GM19452 (cell line): ENCODE results near the gene NFKBIB.

Experiments
- ATAC-seq: cut with Tn5 transposase; IDR thresholded peaks from one replicate; pipeline ENCODE4 v1.9.1; 2021; ENCODE audit not compliant: unreplicated experiment

NFKBIB gene

DNA sequence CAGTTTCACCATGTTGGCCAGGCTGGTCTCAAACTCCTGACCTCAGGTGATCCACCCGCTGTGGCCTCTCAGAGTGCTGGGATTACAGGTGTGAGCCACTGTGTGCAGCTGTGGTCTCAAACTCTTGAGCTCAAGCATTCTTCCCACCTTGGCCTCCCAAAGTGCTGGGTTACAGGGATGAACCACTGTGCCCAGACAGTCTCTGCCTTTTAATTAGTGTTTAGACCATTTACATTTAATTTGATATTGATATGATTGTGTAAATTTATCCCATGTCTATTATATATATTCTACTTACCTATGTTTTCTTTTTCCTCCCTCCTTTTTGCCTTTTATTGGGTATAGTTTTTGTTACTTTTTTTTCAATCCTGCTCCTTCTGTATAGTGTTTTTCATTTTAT is 1.9 kb downstream of the NFKBIB start:
- no peak for ATAC-seq

DNA sequence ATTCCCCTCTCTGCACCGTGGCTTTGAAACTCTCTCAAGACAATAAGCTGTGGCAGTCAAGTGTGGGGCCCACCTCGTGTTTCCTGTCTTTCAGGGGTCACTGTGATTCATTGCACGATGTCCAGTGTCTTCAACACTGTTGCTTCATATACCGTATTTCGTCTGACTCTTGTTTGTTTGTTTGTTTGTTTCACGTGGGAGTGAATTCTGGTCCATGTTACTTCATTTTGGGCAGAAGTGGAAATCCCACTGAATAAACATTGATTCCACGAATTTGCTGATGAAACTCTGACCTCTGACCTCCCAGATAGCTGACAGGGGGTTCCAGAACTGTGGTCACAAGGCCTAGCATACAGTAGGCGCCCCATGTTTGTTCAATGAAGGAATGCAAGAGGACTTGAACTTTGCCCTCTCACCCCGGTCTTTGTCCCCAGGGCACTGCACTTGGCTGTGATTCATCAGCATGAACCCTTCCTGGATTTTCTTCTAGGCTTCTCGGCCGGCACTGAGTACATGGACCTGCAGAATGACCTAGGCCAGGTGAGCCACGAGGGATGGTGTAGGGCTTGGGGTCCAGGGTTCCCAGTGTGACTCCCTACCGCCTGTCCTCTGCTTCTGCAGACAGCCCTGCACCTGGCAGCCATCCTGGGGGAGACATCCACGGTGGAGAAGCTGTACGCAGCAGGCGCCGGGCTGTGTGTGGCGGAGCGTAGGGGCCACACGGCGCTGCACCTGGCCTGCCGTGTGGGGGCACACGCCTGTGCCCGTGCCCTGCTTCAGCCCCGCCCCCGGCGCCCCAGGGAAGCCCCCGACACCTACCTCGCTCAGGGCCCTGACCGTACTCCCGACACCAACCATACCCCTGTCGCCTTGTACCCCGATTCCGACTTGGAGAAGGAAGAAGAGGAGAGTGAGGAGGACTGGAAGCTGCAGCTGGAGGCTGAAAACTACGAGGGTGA is 5.1 kb downstream of the NFKBIB start:
- no peak for ATAC-seq

DNA sequence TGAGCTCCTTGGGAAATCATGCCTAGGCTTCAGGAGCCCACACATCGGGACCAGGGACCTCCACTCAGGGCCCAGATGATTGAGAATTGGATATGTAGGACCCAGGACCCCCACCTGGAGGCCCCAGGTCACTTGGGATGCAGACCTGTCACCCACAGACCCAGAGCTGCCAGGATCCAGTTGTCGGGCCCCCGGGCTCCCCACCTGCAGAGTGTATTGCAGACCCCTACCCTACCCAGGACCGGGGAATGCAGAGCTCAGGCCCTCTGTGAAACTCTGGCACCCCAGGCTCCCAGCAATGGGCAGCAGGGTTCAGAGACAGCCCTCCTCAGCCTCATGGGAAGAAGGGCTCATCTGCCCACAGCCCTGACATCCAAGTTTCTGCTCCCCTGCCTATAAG is 5.9 kb downstream of the NFKBIB start:
- ATAC-seq: no peak

DNA sequence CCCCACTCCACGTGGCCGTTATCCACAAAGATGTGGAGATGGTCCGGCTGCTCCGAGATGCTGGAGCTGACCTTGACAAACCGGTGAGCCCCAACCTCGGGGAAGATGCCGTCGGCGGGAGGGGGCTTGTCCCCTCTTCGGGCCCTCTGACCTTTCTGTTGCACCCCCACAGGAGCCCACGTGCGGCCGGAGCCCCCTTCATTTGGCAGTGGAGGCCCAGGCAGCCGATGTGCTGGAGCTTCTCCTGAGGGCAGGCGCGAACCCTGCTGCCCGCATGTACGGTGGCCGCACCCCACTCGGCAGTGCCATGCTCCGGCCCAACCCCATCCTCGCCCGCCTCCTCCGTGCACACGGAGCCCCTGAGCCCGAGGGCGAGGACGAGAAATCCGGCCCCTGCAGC is 7.5 kb downstream of the NFKBIB start:
- ATAC-seq: no peak

DNA sequence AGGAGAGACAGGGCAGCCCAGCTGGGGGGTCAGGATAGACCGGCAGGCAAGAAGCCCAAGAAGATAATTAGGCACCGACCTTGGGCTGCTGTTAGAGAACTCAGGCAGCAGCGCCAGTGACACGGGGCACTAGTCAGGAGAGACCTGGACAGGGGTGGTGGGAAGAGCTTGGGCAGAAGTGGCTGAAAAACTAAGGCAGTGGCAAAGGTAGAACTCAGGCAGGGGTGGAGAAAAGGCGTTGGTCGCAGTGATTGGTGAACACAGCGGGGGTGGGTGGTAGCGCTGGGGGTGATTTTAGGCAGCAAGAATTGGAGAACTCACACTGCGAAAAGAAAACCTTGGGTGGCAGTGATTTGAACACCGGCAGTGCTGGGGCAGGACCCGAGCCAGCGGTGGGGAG is 7.9 kb downstream of the NFKBIB start:
- no peak for ATAC-seq

DNA sequence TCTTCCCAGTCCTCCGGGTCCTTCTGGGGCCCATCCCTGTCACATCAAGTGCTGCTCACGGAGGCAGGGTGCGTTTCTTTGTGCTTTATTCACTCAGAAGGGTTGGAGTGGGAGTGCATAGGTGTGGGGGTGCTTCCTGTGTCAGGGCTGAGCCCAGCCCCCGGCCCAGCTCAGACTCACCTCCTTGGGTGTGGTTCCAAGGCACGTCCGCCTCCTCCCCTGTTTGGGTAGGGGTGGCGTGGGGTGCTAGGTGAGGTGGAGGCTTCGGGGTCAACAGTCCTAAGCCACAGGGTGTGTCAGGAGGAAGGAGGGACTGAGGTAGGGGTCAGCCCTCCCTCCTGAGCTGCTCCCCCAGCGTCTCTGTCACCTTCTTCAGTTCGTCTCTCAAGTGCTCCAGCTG is 9.1 kb downstream of the NFKBIB start:
- ATAC-seq: no peak

DNA sequence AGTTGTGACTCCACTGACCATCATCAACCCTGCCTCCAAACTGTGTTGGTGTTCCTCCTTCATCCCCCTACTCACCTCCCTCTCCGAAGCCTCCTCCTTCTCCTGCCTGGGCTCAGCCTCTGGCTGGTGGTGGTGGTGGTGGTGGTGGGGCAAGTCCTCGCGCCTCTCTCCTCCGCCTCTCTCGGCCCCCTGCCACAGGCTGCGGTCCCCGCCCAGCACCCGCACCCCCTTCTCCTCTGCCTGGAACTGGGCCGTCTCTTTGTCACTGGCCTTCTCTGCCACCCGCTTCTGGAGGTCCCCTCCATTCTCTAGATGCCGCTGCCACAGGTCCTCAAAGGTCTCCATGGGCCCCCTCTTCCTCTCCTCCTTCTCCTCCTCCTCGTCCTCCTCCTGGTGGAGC is 10.7 kb downstream of the NFKBIB start:
- ATAC-seq: no peak

DNA sequence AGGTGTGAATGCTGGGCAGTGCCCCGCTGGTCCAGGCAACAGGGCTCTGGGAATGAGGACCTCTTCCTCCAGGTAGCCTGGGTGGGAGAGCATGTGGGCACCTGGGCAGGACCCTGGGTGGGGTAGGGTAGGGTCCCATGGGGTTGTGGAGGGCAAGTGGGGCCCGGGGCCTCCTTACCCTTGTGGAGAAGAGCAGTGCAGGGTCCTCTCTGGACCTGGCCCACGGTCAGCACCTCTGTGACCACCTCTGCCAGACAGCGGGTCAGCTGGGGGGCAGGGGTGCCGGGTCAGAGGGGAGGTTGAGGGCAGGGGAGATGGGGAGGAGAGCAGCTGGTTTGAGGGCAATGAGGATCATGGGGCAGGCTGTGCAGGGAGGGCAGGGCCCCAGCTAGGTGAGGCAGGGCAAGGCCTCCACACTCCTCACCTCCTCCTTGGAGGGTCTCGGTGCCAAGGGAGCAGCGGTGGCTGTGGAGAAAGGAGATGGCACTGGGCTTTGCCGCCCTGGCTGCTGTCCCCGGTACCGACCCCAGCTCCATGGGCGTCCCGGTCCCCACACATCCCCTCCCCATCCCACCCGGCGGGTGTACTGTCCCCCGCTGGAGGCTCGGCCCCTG is 11.7 kb downstream of the NFKBIB start:
- no peak for ATAC-seq

DNA sequence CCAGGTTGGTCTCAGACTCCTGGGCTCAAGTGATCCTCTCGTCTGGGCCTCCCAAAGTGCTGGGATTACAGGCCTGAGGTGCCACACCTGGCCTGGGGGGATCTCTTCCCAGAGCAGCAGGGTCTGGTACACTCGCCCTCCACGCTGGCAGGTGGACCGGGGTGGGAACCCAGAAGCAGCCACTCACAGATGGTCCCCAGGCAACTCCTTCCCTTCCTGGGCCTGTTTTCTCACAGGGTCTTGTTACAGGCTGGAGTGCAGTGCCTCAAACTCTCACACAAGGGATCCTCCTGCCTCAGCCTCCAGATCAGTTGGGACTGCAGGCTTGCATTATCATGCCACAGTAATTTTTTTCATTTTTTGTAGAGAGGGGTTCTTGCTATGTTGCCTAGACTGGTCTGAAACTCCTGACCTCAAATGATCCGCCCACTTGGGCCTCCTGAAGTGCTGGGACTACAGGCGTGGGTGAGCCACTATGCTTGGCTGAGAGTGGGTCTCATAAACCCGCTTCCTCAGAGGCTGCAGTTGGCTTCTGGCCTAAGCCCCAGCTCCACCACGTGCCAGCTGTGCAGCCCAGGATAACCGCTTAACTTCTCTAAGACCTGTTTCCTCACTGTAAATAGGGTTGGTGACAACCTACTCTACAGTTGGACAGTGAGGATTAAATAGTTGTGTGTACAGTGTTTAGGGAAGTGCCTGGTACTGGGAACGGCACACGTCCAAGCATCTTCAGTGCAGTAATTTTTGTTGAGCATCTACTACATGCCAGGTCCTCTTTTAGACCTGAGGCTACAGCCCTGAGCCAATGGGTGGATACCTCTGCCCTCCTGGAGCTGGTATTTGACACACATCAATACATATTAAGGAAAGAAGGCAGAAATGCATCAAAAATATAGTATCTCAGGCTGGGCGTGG is 13.1 kb downstream of the NFKBIB start:
- no peak for ATAC-seq

DNA sequence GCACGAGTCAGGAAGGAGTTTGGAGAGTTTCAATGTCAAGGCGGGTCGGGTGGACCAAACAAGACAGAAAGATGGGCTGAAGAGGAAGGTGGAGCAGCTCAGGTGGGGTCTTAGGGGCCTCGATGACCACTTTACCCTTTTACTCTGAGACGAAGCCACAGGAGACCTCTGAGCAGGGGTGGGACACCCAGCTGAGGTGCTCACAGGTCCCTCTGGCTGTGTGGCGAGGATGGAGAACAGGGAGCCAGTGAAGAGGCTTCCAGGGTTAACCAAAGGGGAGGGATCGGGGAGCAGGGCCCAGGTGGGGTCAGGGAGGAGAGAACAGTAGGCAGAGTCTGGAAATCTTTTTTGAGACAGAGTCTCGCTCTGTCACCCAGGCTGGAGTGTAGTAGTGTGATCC is 14.2 kb downstream of the NFKBIB start:
- ATAC-seq: no peak

DNA sequence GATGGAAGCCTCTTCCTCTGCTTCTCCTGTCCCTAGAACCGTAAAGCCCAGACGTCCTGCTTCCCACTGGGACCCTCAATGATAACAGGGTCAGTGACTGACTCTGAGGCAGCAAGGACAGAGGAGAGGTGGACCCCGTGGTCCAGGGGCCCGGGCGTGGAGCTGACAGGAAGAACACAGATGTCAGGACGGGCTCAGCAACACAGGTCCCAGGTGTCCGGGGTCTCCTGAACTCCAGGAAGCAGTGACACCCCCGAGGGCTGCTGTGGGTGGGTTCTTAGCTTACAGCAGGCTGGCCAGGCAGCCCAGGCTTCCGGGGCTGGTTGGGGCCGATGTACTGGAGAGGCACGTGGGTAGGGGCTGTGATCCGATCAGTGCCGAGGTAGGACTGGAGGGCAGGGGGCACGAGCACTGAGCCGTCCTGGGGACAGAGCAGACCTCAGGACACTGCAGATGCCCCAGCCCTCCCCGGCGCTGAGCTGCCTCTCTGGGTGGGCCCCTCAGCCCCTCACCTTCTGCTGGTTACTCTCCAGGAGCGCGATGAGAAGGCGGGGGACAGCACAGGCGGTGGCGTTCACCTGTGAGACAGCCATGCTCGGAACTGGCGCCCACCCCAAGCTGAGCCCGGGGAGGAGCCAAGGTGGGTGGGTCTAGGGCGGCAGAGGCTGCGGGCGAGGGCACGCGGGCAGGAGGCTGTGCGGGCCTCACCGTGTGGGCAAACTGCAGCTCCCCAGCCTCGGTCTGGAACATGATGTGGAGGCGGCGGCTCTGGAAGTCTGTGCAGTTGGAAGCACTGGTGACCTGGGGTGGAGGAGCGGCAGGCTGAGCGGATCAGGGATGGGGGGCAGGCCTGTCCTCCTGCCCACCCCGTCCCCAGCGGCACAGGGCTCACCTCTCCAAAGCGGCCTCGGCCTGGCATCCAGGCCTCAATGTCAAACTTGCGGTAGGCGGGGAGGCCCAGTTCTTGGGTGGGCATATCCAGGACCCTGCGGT is 15.9 kb downstream of the NFKBIB start:
- no peak for ATAC-seq

DNA sequence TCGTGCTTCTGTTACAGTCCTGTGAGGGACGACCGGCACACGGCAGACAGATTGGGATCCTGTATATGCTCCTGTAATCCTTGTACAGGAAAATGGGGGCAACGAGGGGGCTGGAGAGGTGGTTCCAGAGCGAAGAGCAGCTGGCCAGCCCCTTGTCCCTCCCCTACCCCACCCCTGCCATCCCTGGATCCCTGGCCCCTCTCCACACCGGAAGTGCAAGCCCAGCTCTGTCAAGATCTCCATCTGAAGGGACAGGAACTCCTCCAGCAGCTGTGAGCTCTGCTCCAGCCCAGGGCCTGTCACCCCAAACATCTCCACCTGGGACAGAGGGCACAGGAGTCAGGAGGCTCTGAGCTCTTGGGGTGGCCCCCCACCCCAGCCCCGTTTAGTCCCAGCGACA is 17.7 kb downstream of the NFKBIB start:
- no peak for ATAC-seq

DNA sequence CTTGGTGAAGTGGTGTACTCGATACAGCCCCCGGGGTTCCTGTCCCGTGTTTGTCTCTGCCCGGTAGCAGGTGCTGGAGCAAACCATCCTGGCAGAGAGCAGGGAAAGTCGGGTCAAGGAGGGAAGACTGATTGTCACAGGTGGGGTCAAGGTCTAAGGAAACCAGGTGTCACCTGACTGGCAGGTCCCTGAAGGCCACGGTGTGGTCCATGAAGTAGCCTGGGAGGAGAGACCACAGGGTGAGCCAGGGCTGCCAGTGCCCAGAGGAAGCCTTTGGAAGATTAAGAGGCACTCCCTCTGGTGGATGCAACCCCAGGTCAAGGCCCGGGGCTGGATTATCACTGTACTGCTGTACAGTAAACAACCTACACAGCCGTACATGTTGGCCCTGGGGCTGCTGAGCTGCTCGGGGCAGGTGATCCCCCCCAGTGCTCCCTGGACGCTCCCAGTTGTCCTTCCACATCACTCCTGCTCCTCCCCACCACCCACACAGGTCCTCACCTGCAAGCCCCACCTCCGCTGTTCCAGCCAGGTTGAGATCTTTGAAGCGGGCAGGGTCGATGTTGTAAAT is 18.2 kb downstream of the NFKBIB start:
- no peak for ATAC-seq

DNA sequence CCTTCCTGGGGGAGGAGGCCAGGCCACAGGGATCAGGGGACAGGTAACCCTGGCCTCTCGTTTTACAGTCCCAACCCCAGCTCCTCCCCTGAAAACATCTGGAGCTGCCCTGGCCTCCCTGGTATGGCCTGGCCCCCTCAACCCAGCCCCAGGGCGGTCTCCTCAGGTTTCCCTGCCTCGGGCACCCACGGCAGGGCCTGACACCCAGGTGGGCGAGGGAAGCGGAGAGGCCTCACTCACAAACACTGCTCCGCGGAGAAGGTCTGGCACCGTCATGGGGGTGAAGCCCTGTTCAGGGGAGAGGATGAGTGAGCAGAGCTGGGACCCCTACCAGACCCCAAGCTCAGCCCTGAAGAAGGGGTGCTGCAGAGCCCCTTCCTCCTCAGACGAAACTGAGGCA is 18.8 kb downstream of the NFKBIB start:
- no peak for ATAC-seq

DNA sequence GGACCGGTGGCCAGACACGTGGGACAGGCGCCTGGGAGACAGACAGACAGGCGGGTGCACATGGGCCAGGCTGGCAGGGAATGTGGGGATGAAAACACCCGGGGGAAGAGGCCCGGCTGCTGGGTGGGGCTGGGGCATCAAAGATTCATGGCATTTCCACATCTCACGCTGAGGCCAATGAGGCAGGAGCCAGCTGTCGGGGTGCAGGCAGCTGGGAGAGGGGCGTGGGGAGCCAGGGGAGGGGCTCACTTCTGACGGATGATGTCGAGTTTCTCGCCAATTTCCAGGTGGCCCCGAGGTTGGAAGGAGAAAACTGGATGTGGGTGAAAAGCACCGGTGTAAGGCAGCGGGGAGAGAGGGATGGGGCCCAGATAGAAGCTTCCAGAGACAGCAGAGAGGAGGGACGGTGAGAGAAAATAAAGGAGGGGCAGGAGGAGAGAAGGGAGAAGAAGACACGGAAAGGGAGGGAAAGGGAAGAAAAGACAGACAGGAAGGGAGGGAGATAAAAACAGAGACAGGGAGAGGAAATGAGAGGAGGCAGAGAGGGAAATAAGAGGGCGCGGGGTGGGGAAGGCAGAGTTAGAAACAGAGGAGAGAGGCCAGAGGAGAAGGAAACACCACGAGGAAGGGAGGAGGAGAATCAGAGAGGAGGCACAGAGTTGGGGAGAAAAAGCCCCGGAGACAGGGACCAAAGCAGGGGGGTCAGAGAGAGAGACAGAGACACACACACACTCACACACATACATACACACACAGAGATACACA is 20.2 kb downstream of the NFKBIB start:
- no peak for ATAC-seq

DNA sequence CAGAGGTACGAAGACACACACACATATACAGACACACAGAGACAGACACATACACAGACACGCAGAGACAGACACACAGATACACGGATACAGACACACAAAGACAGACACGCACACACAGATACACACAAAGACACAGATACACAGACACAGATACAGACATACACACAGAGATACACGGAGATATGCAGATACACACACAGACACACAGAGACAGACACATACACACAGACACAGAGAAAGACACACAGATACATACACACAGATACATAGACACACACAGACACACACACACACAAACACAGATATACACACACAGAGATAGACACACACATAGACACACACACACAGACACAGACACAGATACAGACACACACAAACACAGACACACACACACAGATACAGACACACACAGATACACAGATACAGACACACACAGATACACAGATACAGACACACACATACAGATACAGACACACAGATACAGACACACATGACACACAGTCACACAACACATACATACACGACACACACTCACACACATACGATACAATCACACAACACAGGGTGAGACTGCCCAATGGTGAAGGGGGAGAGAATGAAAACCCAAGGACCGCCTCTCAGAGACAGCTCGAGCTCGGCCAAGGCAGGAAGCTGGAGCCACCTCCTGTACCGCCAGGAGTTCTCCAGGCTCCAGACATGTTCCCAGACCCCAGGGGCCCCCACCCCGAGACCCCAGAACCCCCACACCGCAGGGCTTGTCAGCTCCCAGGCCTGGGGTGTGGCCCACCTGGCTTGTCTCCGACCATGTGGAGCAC is 21.0 kb downstream of the NFKBIB start:
- ATAC-seq: no peak

DNA sequence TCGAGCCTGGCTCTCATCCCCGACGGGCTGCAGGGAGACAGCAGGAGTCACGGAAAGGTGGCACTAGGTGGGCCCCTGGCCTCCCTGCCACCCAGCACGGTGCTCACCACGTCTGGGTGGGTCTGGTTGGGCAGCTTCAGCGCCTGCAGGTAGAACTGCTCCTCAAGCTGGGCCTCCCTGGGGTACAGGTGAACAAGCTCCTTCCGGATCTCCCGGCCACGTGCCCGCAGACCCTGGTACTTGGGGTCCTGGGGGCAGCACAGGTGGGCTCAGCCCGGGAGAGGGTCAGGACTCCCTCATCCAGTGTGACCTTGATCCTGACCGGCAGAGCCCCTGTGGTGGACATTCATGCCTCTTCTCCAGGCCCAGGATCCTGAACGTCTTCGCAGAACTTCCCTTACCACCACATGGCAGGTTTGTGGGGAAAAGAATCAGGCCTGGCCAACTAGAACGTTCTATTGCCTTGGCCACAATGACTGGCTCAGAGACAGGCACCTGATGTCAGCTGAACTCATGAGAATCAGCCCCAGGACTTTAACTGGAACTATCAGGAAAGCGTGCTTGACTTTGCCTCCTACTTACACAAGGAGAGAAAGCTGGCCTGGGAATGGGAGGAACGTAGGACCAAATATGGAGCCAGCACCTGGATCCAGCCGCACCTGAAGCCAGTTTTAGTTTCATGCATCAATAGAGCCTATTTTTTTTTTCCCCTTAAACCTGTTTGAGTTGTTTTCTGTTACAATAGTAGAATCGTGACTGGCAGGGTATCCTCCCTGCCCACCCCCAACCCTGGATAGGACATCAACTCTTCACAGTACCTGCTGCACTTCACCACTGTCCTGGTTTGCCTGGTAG is 21.9 kb downstream of the NFKBIB start:
- ATAC-seq: no peak
